ENCODE measurements around the gene INAVA.
"Not testable (repeated sequence)": the region's sequence is repeated elsewhere in the genome, so short reads cannot be mapped to it uniquely, and the experiment has no call there.

INAVA gene

DNA sequence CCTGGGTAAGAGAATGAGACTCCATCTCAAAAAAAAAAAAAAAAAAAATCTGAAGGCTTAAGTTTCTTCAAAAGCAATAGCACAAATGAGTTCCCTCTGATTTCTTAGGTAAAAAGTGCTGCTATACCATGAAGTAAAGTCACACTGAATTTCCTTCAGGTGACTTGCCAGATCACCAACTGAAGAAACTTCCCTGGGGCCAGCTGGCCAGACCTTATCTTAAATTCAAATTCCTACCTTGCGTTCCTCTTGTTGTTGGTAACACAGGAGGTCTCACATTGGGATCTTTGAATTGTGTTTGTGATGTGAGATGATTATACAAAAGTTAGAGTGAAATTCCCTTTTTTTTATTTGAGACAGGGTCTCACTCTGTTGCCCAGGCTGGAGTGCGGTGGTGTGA is 11.8 kb downstream of the INAVA start:
- TF ChIP-seq, protein P1, sequence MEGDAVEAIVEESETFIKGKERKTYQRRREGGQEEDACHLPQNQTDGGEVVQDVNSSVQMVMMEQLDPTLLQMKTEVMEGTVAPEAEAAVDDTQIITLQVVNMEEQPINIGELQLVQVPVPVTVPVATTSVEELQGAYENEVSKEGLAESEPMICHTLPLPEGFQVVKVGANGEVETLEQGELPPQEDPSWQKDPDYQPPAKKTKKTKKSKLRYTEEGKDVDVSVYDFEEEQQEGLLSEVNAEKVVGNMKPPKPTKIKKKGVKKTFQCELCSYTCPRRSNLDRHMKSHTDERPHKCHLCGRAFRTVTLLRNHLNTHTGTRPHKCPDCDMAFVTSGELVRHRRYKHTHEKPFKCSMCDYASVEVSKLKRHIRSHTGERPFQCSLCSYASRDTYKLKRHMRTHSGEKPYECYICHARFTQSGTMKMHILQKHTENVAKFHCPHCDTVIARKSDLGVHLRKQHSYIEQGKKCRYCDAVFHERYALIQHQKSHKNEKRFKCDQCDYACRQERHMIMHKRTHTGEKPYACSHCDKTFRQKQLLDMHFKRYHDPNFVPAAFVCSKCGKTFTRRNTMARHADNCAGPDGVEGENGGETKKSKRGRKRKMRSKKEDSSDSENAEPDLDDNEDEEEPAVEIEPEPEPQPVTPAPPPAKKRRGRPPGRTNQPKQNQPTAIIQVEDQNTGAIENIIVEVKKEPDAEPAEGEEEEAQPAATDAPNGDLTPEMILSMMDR (IDR thresholded peaks at IDR 0.05; ENCODE audit: borderline replicate concordance, control extremely low read depth, extremely low read depth, insufficient read depth, missing control alignments) = no peak
- no peak for DNase-seq (ENCODE audit: low spot score)
- in situ Hi-C loops (cut with MboI; ENCODE audit: low sequenced_read_pairs, unreplicated experiment) = no loop called here

DNA sequence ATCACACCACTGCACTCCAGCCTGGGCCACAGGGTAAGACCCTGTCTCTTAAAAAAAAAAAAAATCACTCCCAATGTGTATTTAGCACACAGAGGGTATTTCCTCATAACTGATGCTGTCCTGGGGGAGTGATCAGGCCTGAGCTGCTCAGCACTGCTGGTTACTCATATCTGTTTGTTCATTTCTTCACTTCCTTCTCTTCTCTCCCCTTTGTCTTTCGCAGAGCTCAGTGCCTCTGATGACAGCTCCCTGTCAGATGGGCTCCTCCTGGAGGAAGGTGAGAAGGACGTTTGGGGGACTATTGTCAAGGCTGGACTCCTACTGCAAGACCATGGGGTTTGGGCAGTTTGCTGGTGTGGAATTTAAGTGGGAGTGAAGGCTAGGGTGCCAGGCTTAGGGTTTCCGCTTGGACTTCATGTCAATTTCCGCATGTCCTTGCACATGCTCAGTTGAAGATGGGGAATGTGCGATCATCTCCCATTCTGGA is 13.0 kb downstream of the INAVA start:
- in situ Hi-C loops (cut with MboI; ENCODE audit: low sequenced_read_pairs, unreplicated experiment) = no loop called here
- TF ChIP-seq, protein P1 (IDR thresholded peaks at IDR 0.05; ENCODE audit: borderline replicate concordance, control extremely low read depth, extremely low read depth, insufficient read depth, missing control alignments) = no peak
- DNase-seq (ENCODE audit: low spot score) = peak; percentile 75

DNA sequence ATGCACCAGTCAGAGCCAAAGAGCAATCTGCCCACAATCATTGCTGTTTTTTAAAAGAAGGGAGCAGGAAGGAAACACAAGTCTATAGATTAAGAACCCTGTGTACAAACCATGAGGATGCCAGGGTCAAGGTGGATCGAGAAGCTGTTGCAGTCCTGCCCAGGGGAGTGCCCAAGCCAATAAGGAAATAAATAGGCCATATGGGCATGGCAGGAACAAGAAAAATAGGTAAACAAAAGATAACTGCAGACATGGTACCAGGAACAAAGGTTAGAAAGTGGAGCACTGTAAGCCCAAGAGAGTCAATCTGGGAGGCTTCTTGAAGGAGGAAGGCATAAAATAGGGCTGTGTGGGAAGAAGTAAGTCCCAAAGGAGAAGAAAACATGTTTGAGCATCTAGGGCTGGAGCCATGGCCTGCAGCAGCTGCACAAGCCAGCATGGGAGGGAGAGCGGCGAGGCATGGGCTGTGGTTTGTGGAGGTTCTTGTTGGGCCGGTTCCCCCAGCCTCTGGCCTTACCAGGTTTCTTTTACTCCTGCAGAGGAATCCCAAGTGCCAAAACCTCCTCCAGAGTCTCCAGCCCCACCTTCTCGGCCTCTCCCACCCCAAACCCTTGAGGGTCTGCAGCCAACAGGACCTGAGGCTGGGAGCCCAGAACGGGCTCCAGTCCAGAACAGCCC is 13.6 kb downstream of the INAVA start:
- no peak for DNase-seq (ENCODE audit: low spot score)
- in situ Hi-C loops (cut with MboI; ENCODE audit: low sequenced_read_pairs, unreplicated experiment) = no loop called here
- TF ChIP-seq, protein P1 (IDR thresholded peaks at IDR 0.05; ENCODE audit: borderline replicate concordance, control extremely low read depth, extremely low read depth, insufficient read depth, missing control alignments) = no peak

DNA sequence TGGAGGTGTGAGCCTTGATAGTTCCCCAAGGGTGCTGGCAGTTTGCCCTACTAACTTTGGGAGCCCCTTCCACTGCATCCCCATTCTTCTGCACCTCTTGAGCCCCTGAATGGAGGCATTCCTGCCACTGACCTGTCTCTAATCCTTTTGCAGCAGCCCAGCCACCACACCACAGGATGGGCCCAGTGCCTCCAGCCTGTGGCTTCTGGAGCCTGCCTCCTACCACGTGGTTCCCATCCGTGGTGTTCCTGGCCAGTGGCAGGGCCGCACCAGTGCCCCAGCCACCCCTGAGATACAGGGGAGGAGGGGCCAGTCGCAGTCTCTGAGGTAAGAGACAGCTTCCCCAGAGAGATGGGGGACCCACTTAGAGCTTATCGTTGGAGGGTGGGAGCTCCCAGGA is 14.4 kb downstream of the INAVA start:
- DNase-seq (ENCODE audit: low spot score) = peak; percentile 26
- TF ChIP-seq, protein P1 (IDR thresholded peaks at IDR 0.05; ENCODE audit: borderline replicate concordance, control extremely low read depth, extremely low read depth, insufficient read depth, missing control alignments) = no peak
- in situ Hi-C loops (cut with MboI; ENCODE audit: low sequenced_read_pairs, unreplicated experiment) = no loop called here

DNA sequence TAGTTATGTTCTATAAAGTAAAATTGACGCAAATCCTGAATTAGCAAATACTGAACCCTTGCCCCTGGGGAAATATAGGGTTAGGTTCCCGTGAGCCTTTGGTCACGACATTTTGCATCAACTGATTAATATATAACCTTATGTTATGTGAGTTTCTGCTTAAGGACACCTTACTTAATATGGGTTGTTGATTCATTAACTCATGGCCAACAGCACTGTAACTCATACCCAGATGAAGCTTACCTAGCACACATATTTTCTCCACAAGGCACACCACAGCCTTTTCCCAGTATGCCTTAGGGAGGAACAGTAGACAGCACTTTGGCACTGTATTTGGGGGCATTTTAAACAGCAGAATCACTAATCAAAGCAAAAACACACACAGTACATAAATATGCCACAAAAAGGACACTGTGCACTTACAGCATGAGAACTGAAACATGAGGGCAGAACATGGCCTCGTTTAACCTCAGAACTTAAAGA is 15.1 kb downstream of the INAVA start:
- peak; percentile 33 for DNase-seq (ENCODE audit: low spot score)
- TF ChIP-seq, protein P1 (IDR thresholded peaks at IDR 0.05; ENCODE audit: borderline replicate concordance, control extremely low read depth, extremely low read depth, insufficient read depth, missing control alignments) = no peak
- in situ Hi-C loops (cut with MboI; ENCODE audit: low sequenced_read_pairs, unreplicated experiment) = no loop called here

DNA sequence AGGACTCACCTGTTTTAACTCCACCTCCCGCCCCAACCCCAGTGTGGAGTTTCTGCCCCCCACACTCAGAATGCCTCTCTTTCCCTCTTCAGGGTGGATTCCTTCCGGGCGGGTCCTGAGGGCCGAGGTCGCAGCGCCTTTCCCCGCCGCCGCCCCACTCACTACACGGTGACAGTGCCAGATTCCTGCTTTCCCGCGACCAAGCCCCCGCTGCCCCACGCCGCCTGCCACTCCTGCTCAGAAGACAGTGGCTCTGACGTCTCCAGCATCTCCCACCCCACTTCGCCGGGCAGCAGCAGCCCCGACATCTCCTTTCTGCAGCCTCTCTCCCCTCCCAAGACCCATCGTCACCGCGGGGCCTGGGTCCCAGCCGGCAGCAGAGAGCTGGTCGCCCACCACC is 16.7 kb downstream of the INAVA start:
- no peak for DNase-seq (ENCODE audit: low spot score)
- in situ Hi-C loops (cut with MboI; ENCODE audit: low sequenced_read_pairs, unreplicated experiment) = no loop called here
- TF ChIP-seq, protein P1 (IDR thresholded peaks at IDR 0.05; ENCODE audit: borderline replicate concordance, control extremely low read depth, extremely low read depth, insufficient read depth, missing control alignments) = no peak

DNA sequence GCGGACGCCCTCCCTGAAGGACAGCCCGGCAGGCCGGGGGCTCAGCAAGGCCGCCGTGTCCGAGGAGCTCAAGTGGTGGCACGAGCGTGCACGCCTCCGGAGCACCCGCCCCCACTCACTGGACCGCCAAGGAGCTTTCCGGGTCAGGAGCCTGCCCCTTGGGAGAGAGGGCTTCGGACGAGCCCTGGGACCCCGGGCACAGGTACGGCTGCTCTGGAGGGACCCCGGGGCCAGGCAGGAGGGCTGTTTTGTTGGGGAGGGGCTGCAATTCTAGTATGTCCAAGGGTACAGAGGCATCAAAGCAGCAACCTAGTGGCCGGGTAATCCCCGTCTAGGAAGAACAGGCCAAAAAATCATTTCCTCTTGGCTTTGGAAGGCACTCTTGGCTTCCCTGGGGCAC is 17.2 kb downstream of the INAVA start:
- DNase-seq (ENCODE audit: low spot score); in situ Hi-C loops (cut with MboI; ENCODE audit: low sequenced_read_pairs, unreplicated experiment): not testable (repeated sequence)
